VCaP (cell line): ENCODE measurements around the gene STK10.
"Not testable (repeated sequence)": the region's sequence is repeated elsewhere in the genome, so short reads cannot be mapped to it uniquely, and the experiment has no call there.

Experiments used
- H3K27ac ChIP-seq: fragments of 450-650 bp; 2 replicates; pipeline ENCODE4 v1.5.1; 2017
- TF ChIP-seq, protein P1 (sequence below): fragments of 450-650 bp; conservative IDR thresholded peaks from 2 replicates; pipeline ENCODE4 v1.5.1; 2017; ENCODE audit warnings: mild to moderate bottlenecking, moderate library complexity

STK10 gene

GRCh38 chr5:172223901-172224873 lies 36.2 kb upstream of the STK10 start:
- no peak overlapping the region for H3K27ac ChIP-seq
- TF ChIP-seq, protein P1, sequence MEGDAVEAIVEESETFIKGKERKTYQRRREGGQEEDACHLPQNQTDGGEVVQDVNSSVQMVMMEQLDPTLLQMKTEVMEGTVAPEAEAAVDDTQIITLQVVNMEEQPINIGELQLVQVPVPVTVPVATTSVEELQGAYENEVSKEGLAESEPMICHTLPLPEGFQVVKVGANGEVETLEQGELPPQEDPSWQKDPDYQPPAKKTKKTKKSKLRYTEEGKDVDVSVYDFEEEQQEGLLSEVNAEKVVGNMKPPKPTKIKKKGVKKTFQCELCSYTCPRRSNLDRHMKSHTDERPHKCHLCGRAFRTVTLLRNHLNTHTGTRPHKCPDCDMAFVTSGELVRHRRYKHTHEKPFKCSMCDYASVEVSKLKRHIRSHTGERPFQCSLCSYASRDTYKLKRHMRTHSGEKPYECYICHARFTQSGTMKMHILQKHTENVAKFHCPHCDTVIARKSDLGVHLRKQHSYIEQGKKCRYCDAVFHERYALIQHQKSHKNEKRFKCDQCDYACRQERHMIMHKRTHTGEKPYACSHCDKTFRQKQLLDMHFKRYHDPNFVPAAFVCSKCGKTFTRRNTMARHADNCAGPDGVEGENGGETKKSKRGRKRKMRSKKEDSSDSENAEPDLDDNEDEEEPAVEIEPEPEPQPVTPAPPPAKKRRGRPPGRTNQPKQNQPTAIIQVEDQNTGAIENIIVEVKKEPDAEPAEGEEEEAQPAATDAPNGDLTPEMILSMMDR = no peak

DNA sequence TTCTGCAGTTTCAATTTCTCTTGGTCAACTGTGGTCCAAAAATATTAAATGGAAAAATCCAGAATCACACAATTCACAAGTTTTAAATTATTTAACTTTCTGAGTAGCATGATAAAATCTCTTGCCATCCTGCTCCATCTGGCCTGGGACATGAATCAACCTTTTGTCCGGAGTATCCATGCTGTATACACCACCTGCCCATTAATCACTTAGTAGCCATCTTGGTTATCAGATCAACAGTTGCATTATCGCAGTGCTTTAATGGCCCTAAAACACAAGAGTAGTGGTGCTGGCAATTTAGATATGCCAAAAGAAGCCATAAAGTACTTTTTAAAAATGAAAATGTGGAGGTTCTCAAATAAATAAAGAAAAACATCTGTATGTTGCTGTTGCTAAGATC lies 31.3 kb upstream of the STK10 start:
- TF ChIP-seq, protein P1 = no peak
- H3K27ac ChIP-seq = no peak overlapping the region

DNA sequence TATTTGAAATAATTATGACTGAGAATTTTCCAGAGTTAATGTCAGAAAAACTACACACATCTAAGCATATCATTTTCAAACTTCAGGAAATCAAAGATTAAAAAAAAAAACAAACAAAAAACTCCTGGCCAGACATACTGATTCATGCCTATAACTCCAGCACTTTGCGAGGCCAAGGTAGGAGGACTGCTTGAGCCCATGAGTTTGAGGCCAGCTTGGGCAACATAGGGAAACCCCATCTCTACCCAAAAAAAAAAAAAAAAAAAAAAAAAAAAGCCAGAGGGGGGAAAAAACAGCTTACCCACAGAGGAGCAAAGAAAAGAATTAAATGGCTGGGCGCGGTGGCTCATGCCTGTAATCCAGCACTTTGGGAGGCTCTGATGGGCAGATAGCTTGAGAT lies 28.3 kb upstream of the STK10 start:
- no peak overlapping the region for H3K27ac ChIP-seq

GRCh38 chr5:172213126-172213525 lies 25.1 kb upstream of the STK10 start:
- H3K27ac ChIP-seq = no peak overlapping the region
- TF ChIP-seq, protein P1 = no peak

More for the DNA sequence above, 28.3 kb upstream of the STK10 start:
- TF ChIP-seq, protein P1 = no peak

DNA sequence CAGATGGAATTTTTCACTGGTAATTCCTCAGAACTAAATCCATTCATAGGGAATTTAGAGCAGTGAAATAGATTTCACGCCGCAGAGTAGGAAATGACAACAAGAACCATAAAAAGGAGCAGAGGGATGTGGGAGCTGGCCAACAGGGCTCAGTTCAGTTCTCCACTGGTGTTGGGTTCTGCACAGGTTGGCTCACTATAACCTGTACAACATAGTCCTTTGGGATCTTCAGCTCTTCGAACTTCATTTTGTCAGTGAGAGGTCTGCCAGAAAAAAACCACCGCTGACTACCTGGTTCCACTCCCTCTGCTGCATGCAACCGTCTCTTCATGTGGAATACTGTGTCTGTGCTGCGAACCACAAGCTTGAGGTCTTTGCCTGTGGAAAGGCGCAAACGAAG lies 23.7 kb upstream of the STK10 start:
- TF ChIP-seq, protein P1 = no peak
- H3K27ac ChIP-seq = no peak overlapping the region

DNA sequence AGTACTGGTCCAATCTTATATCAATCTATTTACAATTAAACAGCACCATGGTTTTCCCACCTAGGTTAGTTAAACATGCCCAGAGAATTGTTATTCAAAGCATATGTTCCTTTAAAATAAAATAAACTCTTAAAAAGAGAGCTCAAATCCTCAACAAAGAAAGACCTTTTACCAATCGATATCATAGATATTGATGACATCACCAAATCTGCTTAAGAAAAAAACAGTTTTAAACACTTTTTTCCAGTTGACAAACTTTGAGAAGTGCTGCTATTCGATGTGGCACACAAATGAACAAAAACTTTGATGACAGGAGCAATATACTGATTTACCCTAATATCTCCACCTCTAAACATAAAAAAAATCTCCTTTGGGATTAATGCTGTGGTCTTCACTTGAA lies 21.7 kb upstream of the STK10 start:
- no peak overlapping the region for H3K27ac ChIP-seq
- TF ChIP-seq, protein P1 = no peak

GRCh38 chr5:172207511-172207910 lies 19.5 kb upstream of the STK10 start:
- H3K27ac ChIP-seq = no peak overlapping the region

GRCh38 chr5:172205984-172206383 lies 18.0 kb upstream of the STK10 start:
- not testable (repeated sequence) for H3K27ac ChIP-seq

More at GRCh38 chr5:172207511-172207910, 19.5 kb upstream of the STK10 start:
- TF ChIP-seq, protein P1 = no peak
